ACC112 (cell line): ENCODE results near the gene NOP14.

ENCODE experiments used
- H2AFZ ChIP-seq: fragments of 200-600 bp; sonication (generic); one replicate; pipeline ENCODE4 v1.6.0; 2017; ENCODE audit warnings: antibody characterized with exemption, low read length; ENCODE audit not compliant: unreplicated experiment
- H3K27ac ChIP-seq: fragments of 200-600 bp; sonication (generic); 2 replicates; pipeline ENCODE4 v1.5.1; 2014; ENCODE audit warnings: low read depth, mild to moderate bottlenecking, antibody characterized with exemption, low read length, moderate library complexity
- H3K27me3 ChIP-seq: fragments of 200-600 bp; sonication (generic); 2 replicates; pipeline ENCODE4 v1.6.1; 2014; ENCODE audit warnings: mild to moderate bottlenecking, antibody characterized with exemption, low read length, moderate library complexity, mixed read lengths; ENCODE audit not compliant: insufficient read depth
- H3K36me3 ChIP-seq: fragments of 200-600 bp; sonication (generic); 2 replicates; pipeline ENCODE4 v1.6.1; 2016; ENCODE audit warnings: mild to moderate bottlenecking, antibody characterized with exemption, low read length, moderate library complexity, mixed read lengths; ENCODE audit not compliant: insufficient read depth
- H3K4me1 ChIP-seq: fragments of 200-600 bp; sonication (generic); one replicate; pipeline ENCODE4 v1.6.1; 2016; ENCODE audit warnings: low read length, mixed read lengths; ENCODE audit not compliant: insufficient read depth, unreplicated experiment, control insufficient read depth
- H3K4me3 ChIP-seq: fragments of 200-600 bp; sonication (generic); 2 replicates; pipeline ENCODE4 v1.5.1; 2014; ENCODE audit warnings: mild to moderate bottlenecking, low read depth, low read length
- H3K79me2 ChIP-seq: fragments of 200-600 bp; sonication (generic); one replicate; pipeline ENCODE4 v1.6.0; 2016; ENCODE audit warnings: low read length; ENCODE audit not compliant: control insufficient read depth, unreplicated experiment, insufficient read depth

Gene NOP14

DNA sequence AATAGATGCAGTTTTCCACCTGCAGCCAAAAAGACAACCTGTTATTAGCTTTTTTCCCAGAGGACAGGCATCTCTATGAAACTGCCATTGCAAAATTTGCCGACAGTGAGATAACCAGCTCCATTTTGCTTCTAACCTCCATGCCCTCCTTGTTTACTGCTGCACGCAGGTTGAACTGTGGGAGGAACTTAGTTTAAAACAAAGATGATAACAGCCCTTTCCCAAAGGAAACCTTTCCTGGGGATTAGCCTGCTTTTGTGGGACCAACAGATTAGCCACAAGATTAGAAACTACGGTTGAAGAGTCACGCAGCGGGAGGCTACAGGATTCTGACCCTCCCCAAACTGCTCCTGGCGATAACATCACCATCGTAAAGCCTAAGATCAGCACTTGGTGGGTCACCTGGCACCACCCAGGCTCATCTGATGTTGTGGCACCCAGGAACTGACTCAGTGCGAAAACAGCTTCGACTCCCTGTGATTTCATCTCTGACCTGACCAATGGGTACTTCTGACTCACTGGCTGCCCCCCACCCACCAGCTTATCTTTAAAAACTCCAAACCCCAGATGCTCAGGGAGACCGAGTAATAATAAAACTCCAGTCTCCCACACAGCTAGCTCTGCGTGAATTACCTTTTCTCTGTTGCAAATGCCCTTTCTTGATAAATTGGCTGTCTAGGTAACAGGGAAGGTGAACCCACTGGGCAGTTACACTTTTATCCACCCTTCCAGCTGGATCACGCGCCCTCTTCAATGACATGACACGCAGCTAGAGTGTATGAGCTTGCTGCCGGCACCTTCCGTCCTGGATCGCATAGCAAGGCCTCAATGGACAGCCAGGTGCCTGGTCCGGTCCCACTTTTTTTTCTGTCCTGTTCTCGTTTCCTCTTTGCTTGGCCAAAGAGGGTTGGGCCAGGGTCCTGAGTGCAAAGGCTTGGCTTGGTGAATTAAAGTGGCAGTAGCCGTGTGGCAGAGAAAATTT, 27.2 kb downstream of the NOP14 start:
- Histone ChIP-seq H3K27me3 (no peaks in the 10 kb centered on the region), H3K4me1 (peaks cover 34% of the 10 kb centered on the region), H3K79me2 (peaks cover 28% of the 10 kb centered on the region), H3K36me3 (peaks cover 26% of the 10 kb centered on the region; the same call in 1 of the 2 replicates), H3K4me3 (peak overlapping the region; percentile 94), H3K27ac (peak overlapping the region; percentile 63), H2AFZ (no peak overlapping the region)

DNA sequence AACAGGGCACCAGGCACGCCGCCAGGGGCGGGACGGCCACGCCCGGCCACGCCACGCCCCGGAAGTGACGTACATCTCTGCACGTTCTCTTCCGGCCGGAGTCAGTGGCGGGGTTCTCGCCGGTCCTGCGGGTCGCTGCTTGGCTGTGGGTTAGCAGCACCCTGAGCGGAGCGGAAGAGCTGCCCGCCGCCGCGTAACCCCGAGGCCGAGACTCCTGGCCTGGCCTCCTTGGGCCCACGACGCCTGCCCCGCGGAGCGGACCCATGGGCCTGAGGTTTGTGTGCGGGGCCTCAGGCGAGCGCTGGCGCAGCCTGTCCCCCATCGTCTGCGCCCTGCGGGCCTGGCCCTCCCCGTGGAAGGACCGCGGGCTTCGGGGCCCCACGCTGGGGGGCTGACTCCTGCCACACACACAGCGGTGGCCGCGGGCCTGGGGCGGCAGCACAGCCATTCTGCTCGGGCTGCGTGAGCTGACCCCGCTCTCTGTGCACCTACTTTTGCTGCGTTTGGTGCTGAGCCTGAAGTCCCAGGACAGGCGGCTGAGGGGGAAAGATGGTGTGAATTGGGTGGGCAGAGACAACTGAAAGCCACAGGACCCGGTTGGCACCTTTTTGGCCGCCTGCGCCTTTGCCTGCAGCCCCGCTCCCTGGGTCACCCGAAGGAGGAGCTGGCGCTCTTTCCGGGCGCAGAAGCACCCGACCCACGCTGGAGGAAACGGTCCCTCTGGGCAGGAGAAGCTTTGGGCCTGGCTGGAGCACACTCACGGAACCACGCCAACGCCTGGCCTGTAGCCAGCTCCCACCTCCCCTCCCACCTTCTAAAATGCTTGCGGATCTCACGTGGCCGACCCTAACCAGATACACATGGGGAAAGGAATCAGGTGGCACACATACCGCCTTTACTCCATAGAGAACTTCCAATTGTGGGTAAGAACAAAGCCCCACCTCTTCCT, 28.1 kb downstream of the NOP14 start:
- H3K79me2 ChIP-seq: peaks cover 28% of the 10 kb centered on the region
- peak overlapping the region; percentile 94 for H3K4me3 ChIP-seq
- peak overlapping the region; percentile 63 for H3K27ac ChIP-seq
- H3K27me3 ChIP-seq: no peaks in the 10 kb centered on the region
- H2AFZ ChIP-seq: no peak overlapping the region
- peaks cover 16% of the 10 kb centered on the region; the same call in 1 of the 2 replicates for H3K36me3 ChIP-seq
- H3K4me1 ChIP-seq: peaks cover 34% of the 10 kb centered on the region

- H2AFZ ChIP-seq: peak overlapping the region; percentile 17
These were observed 29.0 kb downstream of the NOP14 start for GRCh38 chr4:2934077-2934812.

GRCh38 chr4:2933566-2934076, 29.6 kb downstream of the NOP14 start:
- Histone ChIP-seq H3K4me3 (peak overlapping the region; percentile 87), H3K36me3 (0 out of 2 replicates have a peak, but pooled peaks cover 3% of the 10 kb centered on the region), H3K27ac (peak overlapping the region; percentile 18; the same call in 1 of the 2 replicates), H3K27me3 (no peaks in the 10 kb centered on the region), H3K79me2 (peaks cover 28% of the 10 kb centered on the region), H3K4me1 (peaks cover 34% of the 10 kb centered on the region), H2AFZ (peak overlapping the region; percentile 17)

More at GRCh38 chr4:2934077-2934812, 29.0 kb downstream of the NOP14 start:
- Histone ChIP-seq H3K27ac (0 out of 2 replicates have a peak overlapping the region, but pooled peaks have one; percentile 18), H3K27me3 (no peaks in the 10 kb centered on the region), H3K36me3 (peaks cover 8% of the 10 kb centered on the region; the same call in 1 of the 2 replicates), H3K4me1 (peaks cover 34% of the 10 kb centered on the region), H3K79me2 (peaks cover 28% of the 10 kb centered on the region), H3K4me3 (peak overlapping the region; percentile 94)

DNA sequence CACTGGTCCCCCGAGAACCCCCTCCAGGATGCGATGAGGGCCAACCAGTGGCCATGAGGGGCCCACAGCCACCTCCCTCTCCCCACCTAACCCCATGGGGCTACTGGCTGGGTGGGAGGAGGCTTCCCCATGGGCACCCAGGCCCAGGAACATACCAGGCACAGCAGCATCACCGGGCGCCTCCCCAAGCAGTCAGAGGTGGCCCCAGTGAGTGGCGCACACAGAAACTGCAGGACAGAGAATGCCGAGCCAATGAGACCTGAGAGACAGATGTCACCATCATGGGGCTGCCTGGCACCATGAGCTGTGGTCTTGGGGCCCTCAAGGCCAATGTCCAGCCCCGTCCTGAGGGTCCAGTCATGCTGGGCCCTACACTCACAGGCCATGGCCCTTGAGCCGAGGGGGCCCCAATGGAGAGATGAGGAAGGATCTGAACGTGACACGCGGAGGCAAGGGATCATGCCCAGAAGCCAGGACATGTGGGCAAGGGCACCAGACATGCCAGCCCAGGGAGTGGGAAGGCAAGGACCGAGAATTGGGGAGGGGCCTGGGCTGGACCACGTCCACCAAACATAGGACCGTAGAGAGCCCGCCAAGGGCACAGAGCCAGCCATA, 30.1 kb downstream of the NOP14 start:
- Histone ChIP-seq H3K36me3 (0 out of 2 replicates have a peak, but pooled peaks cover 3% of the 10 kb centered on the region), H3K27me3 (no peaks in the 10 kb centered on the region), H3K4me1 (peaks cover 34% of the 10 kb centered on the region), H3K4me3 (peak overlapping the region; percentile 87), H2AFZ (no peak overlapping the region), H3K27ac (0 out of 2 replicates have a peak overlapping the region, but pooled peaks have one; percentile 18), H3K79me2 (peaks cover 28% of the 10 kb centered on the region)

DNA sequence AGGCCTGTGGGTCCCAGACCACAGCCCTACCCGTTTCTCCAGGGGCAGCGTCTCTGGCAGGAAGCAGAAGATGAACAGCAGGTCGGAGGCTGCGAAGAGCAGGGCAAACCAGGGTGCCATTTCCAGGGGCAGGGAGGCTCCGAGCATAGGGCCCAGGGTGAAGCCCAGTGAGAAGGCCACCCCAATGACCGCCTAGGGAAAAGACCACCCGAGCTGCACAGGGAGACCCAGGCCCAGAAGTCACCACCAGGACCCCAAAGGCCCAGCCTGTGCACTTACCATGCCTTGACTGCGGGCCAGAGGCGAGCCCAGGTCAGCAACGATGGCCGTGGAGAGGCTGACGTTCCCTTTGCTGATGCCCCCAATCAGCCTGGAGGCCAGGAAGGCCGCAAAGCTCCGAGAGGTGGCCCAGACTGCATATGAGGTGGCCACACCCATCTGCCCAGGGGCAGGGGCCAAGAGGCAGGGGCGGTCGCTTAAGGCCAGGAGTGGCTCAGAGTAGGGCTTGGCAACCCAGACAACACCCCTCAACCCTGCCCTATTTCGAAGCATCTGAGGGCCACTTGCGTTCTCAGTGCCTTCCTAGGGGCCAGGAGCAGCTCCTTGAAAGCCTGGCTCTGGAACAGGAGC, 30.8 kb downstream of the NOP14 start:
- Histone ChIP-seq H3K27ac (no peak overlapping the region), H3K4me1 (peaks cover 30% of the 10 kb centered on the region), H3K27me3 (no peaks in the 10 kb centered on the region), H3K79me2 (peaks cover 26% of the 10 kb centered on the region), H2AFZ (no peak overlapping the region), H3K4me3 (peak overlapping the region; percentile 87), H3K36me3 (no peaks in the 10 kb centered on the region; the same call in 1 of the 2 replicates)

DNA sequence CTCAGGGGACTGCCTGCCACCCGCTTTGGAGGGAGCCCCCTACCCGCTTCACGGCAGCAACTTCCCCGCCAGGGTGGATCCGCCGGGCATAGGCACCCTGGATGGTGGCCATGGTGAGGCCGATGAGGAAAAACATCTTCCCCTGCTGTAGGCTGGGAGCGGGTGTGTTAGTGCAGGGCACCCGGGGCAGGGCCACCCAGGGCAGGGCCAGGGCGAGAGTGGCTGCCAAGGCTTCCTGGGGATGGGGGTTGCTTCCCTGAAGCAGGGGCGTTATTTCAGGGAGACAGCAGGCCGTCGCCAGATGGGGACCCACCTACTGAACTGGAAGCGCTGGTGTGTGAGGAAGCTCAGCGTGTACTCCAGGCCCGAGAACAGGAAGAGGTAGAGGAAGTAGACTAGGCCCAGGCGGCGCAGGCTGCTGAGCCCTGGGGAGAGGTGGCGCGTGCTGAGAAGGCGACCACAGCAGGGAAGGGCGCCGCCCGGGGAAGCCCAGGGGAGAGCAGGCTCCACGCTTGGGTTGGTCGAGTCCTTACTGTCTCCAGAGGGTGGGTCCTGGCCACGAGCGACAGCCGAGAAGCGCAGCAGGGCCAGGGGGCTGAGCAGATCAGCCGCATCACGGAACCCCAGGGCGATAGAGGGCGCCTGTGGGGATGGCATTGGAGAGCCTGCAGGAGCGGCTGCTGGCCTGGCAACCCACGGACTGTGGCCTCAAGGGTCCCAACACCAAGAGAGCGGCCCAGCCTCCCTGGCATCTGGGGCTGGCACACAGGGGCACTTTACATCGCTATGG, 31.5 kb downstream of the NOP14 start:
- Histone ChIP-seq H3K4me3 (no peak overlapping the region; the same call in 1 of the 2 replicates), H2AFZ (no peak overlapping the region), H3K4me1 (peaks cover 24% of the 10 kb centered on the region), H3K36me3 (no peaks in the 10 kb centered on the region; the same call in 1 of the 2 replicates), H3K27me3 (no peaks in the 10 kb centered on the region), H3K79me2 (peaks cover 26% of the 10 kb centered on the region), H3K27ac (no peak overlapping the region)

DNA sequence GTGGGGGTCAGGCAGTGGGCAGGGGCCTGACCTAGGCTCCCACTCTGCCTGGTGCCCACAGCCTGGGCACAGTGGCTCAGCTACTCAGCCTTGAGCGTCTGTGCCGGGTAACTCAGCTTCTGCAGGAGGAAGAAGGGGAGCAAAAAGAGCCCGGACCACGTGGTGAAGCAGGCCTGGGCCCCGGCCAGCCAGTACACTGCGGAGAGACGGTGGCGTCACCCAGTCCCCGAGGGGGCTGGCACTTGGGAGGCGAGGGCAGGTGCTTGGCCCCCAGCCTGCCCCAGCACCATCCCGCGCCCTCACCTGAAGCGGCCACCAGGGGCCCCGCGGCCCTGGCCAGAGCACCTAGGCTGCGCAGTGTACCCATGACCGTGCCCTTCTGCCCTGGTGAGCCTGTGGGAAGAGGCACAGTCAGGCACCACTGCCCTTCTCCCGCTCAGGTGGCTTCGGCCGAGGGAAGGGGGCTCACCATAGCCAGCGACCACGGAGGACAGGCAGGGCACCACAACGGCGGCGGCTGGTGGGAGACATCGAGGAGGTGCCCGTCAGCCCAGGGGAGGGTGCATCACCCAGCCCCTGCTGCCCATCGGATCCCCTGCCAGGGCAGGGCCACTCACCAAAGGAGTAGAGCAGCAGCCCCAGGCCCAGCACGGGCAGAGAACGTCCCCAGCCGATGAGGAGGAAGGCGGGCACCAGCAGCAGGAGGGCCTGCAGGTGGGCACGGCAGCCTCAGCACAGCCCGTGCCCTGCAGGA, 32.3 kb downstream of the NOP14 start:
- no peaks in the 10 kb centered on the region for H3K27me3 ChIP-seq
- H3K27ac ChIP-seq: no peak overlapping the region
- peaks cover 19% of the 10 kb centered on the region for H3K79me2 ChIP-seq
- H2AFZ ChIP-seq: no peak overlapping the region
- peaks cover 17% of the 10 kb centered on the region for H3K4me1 ChIP-seq
- H3K36me3 ChIP-seq: no peaks in the 10 kb centered on the region; the same call in 1 of the 2 replicates
- no peak overlapping the region for H3K4me3 ChIP-seq
